Esophagus muscularis mucosa (tissue), 4 donors: ENCODE measurements around the gene GHR. TPM values are rescaled to one million over a fixed set of nuclear protein-coding genes. Genes with fewer than 3 reads are reported as not detected.

Experiments
- DNase-seq: peaks from one replicate; pipeline ENCODE4 v3.0.0-alpha.2; 2017; ENCODE audit errors: extremely low spot score
- H3K27ac ChIP-seq, 4 donors: fragments of 200-600 bp; sonication (generic); replicated peaks in 1 of 4; 1 replicate in 3 of 4; 2 replicates in 1 of 4; pipeline ENCODE4 v1.5.1; 2016 to 2019; ENCODE audit warnings: mild to moderate bottlenecking in 1 of 4
- H3K27me3 ChIP-seq, 4 donors: fragments of 200-600 bp; sonication (generic); one replicate each; pipeline versions ENCODE4 v1.5.1 to v1.6.0; 2016 to 2019
- H3K36me3 ChIP-seq, 4 donors: fragments of 200-600 bp; sonication (generic); one replicate each; pipeline ENCODE4 v1.5.1; 2016 to 2019
- H3K4me1 ChIP-seq, 4 donors: fragments of 200-600 bp; sonication (generic); one replicate each; pipeline ENCODE4 v1.5.1; 2016 to 2019
- H3K4me3 ChIP-seq, 4 donors: fragments of 200-600 bp; sonication (generic); 1 replicate in 2 of 4; 2 replicates in 2 of 4; pipeline ENCODE4 v1.5.1; 2016 to 2019; ENCODE audit warnings: mild to moderate bottlenecking in 4 of 4, moderate library complexity in 1 of 4
- H3K9me3 ChIP-seq, 4 donors: fragments of 200-600 bp; sonication (generic); 1 replicate in 3 of 4; 2 replicates in 1 of 4; pipeline ENCODE4 v1.5.1; 2016 to 2019
- CTCF ChIP-seq, 3 experiments: fragments of 200-600 bp in 2 of 3; fragments of 450-650 bp in 1 of 3; sonication (generic) in 2 of 3; IDR thresholded peaks; one replicate each; pipeline ENCODE4 v1.5.1; 2017 to 2019; ENCODE audit warnings: antibody characterized with exemption in 3 of 3, mild to moderate bottlenecking in 2 of 3, moderate library complexity in 1 of 3
- EP300 ChIP-seq: sonication (generic); formaldehyde crosslinking; IDR thresholded peaks from one replicate; pipeline ENCODE4 v1.6.1; 2017; ENCODE audit warnings: antibody characterized with exemption
- POLR2A ChIP-seq: fragments of 450-650 bp; IDR thresholded peaks from one replicate; pipeline ENCODE4 v1.6.1; 2017; ENCODE audit warnings: antibody characterized with exemption, moderate library complexity, mild to moderate bottlenecking, low read depth
- POLR2AphosphoS5 ChIP-seq, 2 donors: sonication (generic); formaldehyde crosslinking; IDR thresholded peaks; one replicate each; pipeline ENCODE4 v1.6.1; 2017; ENCODE audit warnings: antibody characterized with exemption in 2 of 2
- WGBS: methylation state at CpG from one replicate; pipeline ENCODE4 v1.1.5; 2018; 5-methylcytosine and 5-hydroxymethylcytosine counted together
- intact Hi-C: fragments of 100-400 bp; cut with DNase I; formaldehyde crosslinking; loops from one replicate; pipeline ENCODE4 v1.15.1; 2023
- total RNA-seq, 4 donors: library from RNA; depleted of rRNA; stranded (reverse); fragments of >200 nt; gene quantifications; one replicate each; pipeline versions ENCODE4 v1.1.0 to v1.2.1, GENCODE V29; 2016

GHR gene
- total RNA-seq, 4 donors from 2014 or later = 5.3 to 9.1 (median 6.5) TPM

- no peak overlapping the region for H3K4me3 ChIP-seq
- peaks cover 0 to 4% (median 1%) of the 10 kb centered on the region in 4 donors for H3K9me3 ChIP-seq
- 94% methylated on average over 2 of the region's 2 CpGs for WGBS
- intact Hi-C loops = no loop called here
- no peak for DNase-seq
- no peaks in the 10 kb centered on the region for H3K4me1 ChIP-seq
- no peak for TF ChIP-seq POLR2AphosphoS5 (IDR thresholded peaks at IDR 0.05)
- TF ChIP-seq CTCF (IDR thresholded peaks at IDR 0.05) = no peak
- no peak for TF ChIP-seq EP300
- TF ChIP-seq POLR2A = no peak
- no peak overlapping the region for H3K27ac ChIP-seq
- no peaks in the 10 kb centered on the region for H3K36me3 ChIP-seq
- no peaks in the 10 kb centered on the region for H3K27me3 ChIP-seq
Observed at GRCh38 chr5:42387563-42387962, 35.7 kb upstream of the GHR start.

GRCh38 chr5:42390115-42390514 is 33.1 kb upstream of the GHR start:
- no peak for TF ChIP-seq POLR2AphosphoS5 (IDR thresholded peaks at IDR 0.05)
- TF ChIP-seq CTCF (IDR thresholded peaks at IDR 0.05) = no peak
- TF ChIP-seq EP300 = no peak
- TF ChIP-seq POLR2A = no peak
- no peak for DNase-seq
- intact Hi-C loops = no loop called here
- H3K27me3 ChIP-seq = no peaks in the 10 kb centered on the region
- H3K27ac ChIP-seq = no peak overlapping the region
- H3K4me3 ChIP-seq = no peak overlapping the region
- peaks cover 0 to 7% (median 2%) of the 10 kb centered on the region in 4 donors for H3K9me3 ChIP-seq
- 76% methylated on average over 5 of the region's 5 CpGs for WGBS
- H3K4me1 ChIP-seq = no peaks in the 10 kb centered on the region
- H3K36me3 ChIP-seq = no peaks in the 10 kb centered on the region

DNA sequence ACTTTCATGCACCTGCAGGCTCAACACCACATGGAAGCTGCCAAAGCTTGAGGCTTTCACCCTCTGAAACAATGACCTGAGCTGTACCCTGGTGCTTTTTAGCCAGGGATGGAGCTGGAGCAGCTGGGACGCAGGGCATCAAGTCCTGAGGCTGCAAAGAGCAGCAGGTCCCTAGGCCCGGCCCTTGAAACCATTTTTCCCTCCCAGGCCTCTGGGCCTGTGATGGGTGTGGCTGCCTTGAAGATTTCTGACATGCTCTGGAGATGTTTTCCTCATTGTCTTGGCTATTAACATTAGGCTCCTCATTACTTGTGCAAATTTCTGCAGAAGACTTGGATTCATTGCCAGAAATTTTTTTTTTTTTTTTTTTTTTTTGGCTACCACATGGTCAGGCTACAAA is 30.3 kb upstream of the GHR start:
- Histone ChIP-seq H3K4me3 (no peak overlapping the region), H3K4me1 (no peaks in the 10 kb centered on the region), H3K27me3 (no peaks in the 10 kb centered on the region), H3K27ac (no peak overlapping the region), H3K36me3 (no peaks in the 10 kb centered on the region), H3K9me3 (peaks cover 0 to 7% (median 2%) of the 10 kb centered on the region in 4 donors)
- no peak for DNase-seq
- 92% methylated on average over 2 of the region's 2 CpGs for WGBS
- intact Hi-C loops = no loop called here
- no peak for TF ChIP-seq POLR2A
- no peak for TF ChIP-seq POLR2AphosphoS5 (IDR thresholded peaks at IDR 0.05)
- TF ChIP-seq EP300 = no peak
- no peak for TF ChIP-seq CTCF (IDR thresholded peaks at IDR 0.05)

- Histone ChIP-seq H3K36me3 (no peaks in the 10 kb centered on the region), H3K4me1 (no peaks in the 10 kb centered on the region), H3K27ac (no peak overlapping the region), H3K4me3 (no peak overlapping the region), H3K27me3 (no peaks in the 10 kb centered on the region), H3K9me3 (peaks cover 0 to 7% (median 2%) of the 10 kb centered on the region in 4 donors)
- TF ChIP-seq POLR2A (no peak), EP300 (no peak), POLR2AphosphoS5 (IDR thresholded peaks at IDR 0.05) (no peak), CTCF (IDR thresholded peaks at IDR 0.05) (no peak)
- no peak for DNase-seq
- intact Hi-C loops = no loop called here
- WGBS = 100% methylated on average over 2 of the region's 5 CpGs
Observed at GRCh38 chr5:42396111-42396510, 27.1 kb upstream of the GHR start.

DNA sequence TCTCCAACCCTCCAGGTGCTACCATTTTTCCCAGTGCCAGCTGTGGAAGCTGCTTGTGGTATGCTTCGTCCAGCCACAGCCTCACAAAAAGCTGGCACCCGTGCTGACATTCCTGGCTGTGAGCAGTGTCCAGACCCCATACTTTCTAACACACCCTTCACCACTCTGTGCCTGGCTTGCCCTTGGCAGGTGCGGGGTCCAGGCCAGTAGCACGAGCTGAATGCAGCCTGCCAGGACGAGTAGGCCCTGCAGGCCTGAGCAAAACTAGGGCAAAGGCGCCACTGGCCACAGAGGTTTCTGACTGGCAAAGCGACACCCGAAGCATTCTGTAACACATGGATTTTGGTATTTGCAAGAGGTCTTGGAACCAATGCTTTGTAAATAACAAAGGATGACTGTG is 26.0 kb upstream of the GHR start:
- H3K27me3 ChIP-seq = no peaks in the 10 kb centered on the region
- TF ChIP-seq POLR2AphosphoS5 (IDR thresholded peaks at IDR 0.05) (no peak), POLR2A (no peak), CTCF (IDR thresholded peaks at IDR 0.05) (no peak), EP300 (no peak)
- H3K36me3 ChIP-seq = no peaks in the 10 kb centered on the region
- no peak overlapping the region for H3K27ac ChIP-seq
- H3K4me3 ChIP-seq = no peak overlapping the region
- H3K4me1 ChIP-seq = no peaks in the 10 kb centered on the region
- WGBS = 88% methylated on average over 8 of the region's 8 CpGs
- DNase-seq = no peak
- intact Hi-C loops = no loop called here
- peaks cover 0 to 7% (median 2%) of the 10 kb centered on the region in 4 donors for H3K9me3 ChIP-seq
